ENCODE measurements around the gene PEPD.

PEPD gene

DNA sequence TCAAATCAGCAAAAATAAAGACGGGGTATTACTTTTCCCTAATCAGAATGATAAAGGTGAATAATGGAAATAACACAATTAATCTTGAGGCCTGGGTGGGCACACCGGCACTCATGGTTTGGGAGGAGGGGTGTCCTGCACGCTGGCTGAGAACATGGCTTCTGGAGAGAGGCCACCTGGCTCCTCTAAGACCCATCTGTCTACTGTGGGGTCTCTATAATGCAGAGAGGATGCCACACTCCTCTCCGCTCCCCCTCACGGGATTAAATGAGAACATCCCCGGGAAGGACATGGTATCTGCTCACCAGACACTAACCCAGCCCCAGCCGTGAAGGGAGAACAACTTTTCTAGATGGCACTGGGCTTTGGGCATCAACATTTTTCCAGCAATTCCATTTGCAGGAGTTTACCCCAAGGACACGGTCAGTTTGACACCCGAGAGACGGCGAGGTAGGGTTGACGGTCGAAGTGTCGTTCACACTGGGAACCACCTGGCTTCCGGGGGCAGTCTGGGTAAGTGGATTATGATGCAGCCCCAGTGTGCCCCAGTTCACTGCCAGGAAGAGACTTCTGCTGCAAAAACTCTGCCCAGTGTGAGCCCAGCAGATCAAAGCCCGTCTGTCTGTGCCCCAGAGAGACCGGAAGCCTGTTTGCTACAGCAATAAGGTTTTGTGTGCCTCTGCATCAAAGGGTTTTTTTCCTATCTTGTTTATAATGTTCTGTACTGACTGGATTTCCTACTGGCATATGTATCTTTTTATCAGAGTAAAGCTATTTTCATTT, 91.5 kb downstream of the PEPD start:
- FAIRE-seq (no peak), DNase-seq (ENCODE audit: insufficient read length, low spot score) (no peak)

DNA sequence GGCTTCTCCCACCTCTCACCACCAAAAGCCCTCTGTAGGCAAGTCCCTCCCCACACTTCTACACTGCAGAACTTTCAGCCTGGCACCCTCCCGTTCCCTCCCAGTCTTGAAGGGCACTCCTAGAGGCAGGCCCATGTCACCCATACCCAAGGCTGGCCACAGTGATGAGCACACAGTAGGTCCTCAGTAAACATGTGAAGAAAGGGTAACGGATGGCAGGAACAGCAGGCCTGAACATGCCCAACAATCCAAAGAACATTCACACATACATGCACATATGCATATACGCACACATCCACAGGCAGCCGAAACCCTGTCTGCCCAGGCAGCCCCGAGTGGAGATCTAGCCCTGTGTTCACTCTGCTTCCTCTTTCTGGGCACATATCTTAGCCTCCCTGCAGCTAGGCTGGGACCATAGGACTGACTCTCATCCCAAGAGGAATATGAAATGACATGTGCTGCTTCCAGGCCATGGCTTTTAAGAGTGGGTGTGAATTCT, 92.9 kb downstream of the PEPD start:
- no peak for FAIRE-seq
- DNase-seq (ENCODE audit: insufficient read length, low spot score), result no peak

DNA sequence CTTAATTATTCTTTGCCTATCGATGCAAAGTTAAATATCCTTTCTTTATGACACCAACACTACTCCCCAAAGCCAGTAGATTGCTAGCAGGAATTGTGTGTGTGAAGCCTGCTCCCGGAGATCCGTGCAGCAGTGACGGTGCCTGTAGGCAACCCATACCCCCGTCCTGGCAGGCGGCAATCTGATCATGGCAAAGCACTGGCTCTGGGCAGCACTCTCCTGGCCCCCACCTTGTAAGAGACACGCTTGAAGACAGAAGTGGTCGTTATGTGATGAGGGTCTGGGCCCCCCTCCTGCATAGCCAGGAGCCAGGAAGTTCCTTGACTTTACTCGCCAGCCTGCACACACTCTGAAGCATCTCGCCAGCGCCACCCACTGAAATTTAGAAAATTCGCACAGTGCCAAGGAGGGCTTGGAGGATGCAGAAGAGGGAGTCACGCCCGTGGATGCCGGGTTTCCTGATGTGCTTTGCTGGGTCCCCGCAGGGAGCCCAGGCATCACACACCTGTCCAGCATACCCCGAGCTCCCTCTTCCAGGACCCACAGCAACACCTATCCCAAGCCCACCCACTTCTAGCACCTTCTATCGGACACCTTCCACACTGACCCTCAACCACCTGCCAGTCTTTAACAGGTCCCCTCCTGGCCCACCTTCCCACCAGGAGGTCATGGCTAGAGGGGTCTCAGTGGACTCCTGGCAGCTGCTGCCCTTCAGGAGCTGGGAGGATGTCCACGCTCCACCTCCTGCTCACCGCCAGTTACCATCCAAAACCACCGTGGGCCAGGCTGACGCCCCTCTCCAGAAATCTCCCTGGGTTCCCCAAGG, 93.6 kb downstream of the PEPD start:
- DNase-seq (ENCODE audit: insufficient read length, low spot score) (no peak), FAIRE-seq (no peak)

DNA sequence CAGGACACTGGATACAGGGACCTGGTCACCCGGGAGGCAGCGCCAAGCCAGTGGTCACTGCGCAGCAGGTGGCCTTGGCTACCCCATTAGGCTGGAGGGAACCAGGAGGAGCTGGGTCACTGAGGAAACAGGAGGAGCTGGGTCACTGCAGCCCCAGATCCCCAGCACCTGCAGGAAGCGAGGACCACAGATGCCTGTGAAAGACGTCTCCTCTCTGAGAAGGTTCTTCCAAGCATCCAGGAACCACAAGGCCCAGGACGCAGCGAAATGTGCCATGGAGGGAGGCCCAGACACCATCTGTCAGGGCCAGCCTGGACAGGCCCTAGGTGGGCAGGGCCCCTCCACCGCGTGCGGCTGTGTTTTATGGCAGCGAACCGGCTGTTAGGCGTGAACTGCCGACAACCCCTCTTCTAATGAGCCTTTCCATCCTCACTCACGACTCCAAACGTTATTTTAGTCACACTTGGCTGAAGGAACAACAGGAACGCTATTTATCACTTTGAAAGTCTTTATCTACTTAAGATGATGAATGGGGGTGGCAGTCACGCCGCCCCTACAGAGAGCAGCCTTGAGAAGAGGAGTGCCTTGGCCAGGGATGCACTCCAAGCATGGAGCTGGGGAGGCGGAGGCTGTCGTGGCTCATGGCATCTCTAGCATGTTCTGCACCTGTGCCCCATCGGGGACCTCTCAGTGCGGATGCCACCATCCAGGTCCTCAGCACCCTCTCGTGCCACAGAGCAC, 94.8 kb downstream of the PEPD start:
- no peak for DNase-seq (ENCODE audit: insufficient read length, low spot score)
- no peak for FAIRE-seq

DNA sequence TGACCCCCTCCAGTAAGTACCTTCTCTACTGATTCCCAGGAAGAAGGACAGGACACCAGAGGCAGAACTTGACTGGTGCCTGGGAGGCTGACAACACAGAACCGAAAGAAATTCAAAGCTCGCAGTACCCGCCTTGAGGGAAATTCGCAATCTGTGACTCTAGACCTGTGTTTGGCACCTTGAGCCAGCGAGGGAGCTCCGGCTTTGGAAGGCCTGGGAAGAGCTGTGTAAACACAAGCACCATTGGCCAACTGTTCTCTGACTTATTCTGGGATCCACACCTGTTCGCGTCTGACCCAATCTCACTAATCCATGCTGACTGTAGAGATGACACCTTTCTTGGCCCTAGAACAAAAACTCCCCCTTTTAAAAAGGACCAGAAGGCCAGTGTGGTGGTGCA, 97.4 kb downstream of the PEPD start:
- FAIRE-seq, result no peak
- no peak for DNase-seq (ENCODE audit: insufficient read length, low spot score)

DNA sequence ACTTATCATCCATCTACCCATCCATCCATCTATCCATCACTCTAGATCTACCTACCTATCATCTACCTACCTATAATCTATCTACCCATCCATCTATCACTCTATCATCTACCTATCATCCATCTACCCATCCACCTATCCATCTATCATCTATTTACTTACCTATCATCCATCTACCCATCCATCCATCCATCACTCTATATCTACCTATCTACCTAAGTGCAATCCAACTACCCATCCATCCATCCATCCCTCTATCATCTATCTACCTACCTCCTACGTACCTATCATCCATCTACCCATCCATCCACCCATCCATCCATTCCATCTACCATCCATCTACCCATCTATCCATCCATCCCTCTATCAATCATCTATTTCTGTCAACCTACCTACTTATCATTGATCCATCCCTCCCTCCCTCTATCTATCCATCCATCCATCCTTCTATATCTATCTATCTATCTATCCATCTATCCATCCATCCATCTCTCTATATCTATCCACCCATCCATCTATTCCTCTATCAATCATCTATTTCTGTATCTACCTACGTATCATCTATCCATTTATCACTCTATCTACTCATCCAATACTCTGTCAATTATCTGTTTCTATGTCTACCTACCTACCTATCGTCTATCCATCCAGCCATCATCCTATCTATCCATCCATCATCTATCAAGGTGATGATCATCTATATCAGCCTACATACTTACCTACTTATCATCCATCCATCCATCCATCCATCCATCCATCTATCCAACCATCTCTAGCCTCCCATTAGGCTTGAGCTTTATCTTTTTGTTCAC, 99.0 kb downstream of the PEPD start:
- DNase-seq (ENCODE audit: insufficient read length, low spot score) (no peak), FAIRE-seq (peak; percentile 86)

DNA sequence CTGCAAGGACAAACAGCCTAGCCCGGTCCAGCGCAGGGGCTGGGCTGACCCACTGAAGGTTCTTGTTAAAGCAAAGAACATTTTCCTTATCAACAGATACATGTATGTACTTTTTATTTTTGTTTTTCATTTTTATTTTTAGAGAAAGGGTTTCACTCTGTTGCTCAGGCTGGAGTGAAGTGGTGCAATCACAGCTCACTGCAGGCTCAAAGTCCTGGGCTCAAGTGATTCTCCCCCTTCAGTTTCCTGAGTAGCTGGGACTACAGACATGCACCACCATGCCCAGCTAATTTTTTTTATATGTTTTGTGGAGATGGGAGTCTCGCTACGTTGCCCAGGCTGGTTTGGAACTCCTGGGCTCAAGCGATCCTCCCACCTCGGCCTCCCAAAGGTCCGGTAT, 100.2 kb downstream of the PEPD start:
- DNase-seq (ENCODE audit: insufficient read length, low spot score) (no peak), FAIRE-seq (no peak)

DNA sequence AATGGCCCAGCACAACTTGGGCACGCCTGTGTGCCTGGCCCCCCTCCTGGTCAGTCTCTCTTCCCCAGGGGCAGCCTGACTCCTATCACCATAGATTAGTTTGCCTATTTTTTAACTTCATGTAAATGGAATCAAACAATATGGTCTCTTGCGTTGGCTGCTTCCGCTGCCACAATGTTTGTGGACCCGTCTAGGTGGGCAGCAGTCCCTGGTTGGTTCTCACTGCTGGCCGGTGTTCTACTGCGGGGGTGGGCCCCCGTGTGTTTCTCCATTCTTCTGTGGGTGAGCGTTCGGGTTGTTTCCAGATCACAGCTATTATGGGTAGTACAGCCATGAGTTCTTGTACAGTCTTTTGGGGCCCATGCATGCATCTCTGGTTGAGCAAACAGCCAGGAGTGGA, 100.8 kb downstream of the PEPD start:
- no peak for FAIRE-seq
- no peak for DNase-seq (ENCODE audit: insufficient read length, low spot score)

DNA sequence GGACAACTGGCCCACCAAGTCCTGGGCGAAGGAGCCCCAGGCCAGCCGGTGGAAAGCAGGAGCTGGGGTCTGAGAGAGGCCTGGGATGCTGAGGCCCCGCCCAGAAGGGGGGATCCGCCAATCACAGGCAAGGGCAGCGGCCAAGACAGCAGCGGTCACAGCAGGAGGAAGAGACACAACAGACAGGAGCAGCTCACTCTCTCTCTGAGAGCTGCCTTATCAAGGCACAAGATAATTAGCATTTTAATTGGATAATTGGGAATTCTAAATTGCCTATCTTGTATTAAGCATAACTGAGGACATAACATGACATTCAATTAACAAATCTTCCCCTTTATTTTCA, 101.8 kb downstream of the PEPD start:
- no peak for DNase-seq (ENCODE audit: insufficient read length, low spot score)
- no peak for FAIRE-seq

DNA sequence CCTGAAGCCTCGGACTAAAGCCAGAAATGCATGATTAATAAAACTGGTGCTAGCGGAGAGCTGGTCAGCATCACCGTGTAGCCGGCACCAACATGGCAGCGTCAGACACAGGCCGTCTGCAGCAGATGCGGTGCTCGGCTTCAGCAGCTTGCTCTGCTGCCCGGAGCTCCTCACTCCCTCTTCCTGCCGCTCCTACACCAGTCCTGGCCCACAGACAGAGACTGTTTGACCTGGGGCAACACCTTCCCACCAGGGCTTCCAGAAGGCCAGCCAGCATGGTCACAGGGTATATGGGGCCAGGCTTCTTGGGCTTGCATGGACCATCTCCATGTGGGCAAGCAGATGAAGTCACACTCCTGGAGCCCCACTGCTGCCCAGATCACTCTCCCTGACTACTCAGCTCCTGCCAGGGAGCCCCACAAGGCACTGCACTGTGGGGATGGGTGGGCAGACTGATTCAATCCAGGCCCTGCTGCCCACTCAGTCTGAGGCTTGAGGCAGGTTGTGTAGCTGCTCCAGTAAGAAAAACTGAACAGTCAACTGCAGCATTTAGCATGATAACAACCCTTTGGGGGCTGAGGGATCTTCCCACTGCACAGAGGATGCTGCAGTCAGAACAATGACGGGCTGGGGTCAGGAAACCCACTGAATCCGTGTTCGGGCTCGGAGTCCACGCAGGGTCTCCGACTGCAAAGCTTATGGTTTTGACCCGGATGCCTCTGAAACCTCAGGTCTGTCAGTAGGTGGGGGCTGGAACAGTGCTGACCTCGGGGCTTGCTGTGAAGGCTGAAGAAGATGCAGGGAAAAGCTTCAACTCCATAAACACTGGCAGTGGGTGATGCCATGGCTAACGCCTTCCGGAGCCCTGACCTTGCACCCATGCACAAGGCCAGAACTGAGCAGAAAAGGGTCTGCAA, 102.5 kb downstream of the PEPD start:
- no peak for DNase-seq (ENCODE audit: insufficient read length, low spot score)
- no peak for FAIRE-seq

DNA sequence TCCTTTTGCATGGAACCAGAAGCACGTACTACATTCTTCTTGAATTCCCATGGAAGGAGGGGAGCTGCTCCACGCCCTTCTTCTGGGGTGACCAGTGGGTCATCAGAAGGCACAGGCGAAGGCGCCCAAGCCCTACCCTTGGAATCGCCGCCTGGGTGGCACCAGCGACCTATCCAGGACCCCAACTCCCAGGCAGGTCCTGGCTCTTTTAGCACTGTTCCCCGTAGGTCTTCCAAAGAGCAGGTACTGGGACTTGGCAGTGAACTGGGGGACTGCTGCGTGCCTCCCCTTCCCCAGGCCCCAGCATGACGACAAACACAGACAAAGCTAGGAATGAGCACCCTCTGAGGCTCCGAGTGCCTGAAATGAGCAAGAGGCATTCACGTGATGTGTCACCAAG, 103.1 kb downstream of the PEPD start:
- no peak for FAIRE-seq

DNA sequence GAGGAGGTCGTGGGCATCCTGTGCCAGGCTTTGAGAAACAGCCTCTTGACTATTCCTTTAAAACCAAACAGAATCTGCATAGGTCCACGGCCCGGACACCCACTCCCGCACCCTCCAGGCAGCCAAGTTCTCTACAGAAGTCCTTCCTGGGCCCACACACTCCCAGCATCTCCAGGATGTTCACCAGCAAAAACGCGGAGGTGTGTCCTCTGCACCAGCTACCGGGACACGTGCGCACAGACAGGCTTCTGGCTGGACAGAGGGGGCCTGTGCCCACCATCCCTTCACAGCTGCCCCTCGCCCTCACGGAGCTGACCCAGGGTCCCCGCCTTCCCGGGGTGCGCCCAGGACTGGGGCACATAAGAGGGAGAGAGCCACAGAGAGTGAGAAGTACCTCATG, 103.8 kb downstream of the PEPD start:
- DNase-seq (ENCODE audit: insufficient read length, low spot score) (no peak), FAIRE-seq (no peak)

More for the DNA sequence above, 103.1 kb downstream of the PEPD start:
- no peak for DNase-seq (ENCODE audit: insufficient read length, low spot score)

DNA sequence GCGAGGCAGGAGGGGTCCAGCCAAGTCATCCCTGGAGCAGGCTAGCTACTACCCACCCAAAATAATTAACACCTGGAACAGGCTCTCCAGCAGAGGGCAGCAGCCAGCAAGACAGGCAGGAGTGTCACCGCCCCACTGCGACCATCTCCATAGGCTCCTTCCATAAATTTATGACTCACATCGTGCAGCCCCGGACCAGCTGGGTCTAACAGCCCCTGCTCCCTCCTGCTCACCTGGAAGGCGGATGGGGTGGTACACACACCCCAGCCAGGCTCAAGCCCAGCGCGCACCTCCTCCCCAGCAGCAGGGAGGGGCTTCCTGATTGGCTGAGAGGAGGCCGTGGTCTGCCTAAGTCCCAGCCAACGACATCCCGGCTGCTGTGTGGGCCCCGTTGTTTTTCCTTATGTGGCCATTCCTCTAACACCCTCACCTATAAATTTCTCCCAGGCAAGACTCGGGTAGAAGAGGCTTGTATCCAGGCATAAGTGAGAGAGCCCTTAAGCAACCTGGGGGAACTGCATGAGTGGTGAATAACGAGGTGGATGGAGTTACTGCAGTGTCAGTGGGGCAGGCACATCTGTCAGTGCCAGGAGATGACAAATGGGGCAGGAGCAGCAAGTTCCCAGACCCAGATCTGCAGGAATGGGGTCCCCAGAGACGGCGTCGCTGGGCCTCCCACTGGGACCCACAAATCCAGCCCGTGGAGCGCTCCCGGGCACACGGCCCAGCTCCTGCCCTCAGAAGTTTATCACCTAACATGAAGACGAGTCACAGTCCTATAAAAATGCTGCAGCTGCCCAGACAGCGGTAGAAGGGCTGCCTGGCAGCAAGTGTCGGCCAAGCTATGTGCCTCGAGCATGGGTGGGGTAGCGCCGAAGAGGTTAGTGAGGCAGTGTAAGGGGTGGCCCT, 105.0 kb downstream of the PEPD start:
- DNase-seq (ENCODE audit: insufficient read length, low spot score), result peak; percentile 90
- FAIRE-seq, result peak; percentile 93

DNA sequence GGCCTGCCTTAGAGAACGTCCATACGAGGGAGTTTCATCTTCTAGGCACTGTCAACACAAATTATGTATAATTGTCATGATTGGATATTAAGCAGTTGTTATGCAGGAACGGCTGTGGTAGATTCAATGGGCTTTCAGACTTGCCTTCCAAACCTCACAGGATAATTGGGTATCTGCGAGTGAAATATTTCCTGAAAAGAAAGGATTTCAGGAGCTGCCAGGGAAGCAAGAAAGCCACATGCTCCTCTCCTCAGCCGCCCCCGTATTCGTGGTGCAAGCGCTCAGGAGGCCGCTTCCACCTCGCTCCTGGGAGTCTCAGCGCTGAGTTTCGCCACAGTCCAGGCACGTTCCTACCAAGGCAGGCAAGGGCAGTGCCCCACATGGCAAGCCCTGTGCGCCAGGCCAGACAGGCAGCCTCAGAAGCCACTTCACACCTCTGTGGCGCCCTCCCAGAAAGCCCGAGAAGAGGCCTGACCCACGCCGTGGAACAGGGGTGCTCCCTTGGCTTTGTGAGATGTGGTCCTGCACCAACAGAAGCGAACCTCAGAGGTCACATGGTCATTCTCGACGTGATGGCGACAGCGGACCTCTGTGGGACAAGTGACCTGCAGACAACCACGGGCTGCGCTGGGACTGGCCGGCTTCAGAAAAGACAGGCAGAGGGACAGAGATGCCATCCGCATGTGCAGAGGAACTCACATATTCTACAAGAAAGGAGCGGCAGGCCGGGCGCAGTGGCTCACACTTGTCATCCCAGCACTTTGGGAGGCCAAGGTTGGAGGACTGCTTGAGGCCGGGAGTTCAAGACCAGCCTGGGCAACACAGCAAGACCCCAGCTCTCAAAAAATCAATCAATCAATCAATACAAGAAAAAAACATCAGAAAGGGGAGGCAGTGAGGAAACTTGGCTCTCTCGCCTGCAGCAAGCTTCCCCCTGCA, 106.7 kb downstream of the PEPD start:
- DNase-seq (ENCODE audit: insufficient read length, low spot score) (no peak), FAIRE-seq (no peak)

DNA sequence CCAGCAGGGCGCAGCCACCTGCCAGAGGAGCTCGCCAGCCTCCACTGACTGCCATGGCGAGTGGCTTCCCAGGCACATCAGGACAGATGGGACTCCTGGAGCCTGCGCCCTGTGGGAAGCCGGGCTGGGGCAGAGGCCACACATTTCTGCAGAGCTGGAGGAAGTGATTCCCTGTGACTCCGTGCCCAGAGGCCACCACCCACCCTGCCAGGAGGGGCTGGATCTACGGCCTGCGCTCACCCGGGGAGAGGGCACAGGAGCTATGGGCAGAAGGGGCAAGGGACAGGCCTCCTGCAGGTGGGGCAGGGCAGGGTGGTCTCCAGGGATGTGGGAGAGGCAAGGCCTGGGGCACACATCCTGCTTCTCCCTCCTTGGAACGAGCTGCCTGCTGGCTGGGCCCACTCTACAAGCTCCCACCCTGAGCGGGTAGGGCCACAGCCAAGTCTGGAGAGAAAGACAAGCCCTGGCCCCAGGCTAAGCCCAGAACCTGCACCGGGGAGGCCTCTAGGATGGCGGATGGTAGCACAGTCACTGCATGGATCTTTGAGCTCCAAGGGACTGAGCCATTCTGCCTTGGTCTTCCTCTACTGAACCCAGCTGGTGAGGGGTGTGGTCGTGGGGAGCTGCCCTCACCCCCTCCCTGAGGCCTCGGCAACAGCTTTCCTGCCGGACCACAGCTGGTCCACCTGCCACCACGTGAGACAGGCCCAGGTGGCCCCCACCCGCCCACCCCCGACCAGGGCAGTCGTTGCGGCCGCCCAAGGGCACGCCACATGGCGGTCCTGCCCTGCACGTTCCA, 107.5 kb downstream of the PEPD start:
- DNase-seq (ENCODE audit: insufficient read length, low spot score) (no peak), FAIRE-seq (no peak)

DNA sequence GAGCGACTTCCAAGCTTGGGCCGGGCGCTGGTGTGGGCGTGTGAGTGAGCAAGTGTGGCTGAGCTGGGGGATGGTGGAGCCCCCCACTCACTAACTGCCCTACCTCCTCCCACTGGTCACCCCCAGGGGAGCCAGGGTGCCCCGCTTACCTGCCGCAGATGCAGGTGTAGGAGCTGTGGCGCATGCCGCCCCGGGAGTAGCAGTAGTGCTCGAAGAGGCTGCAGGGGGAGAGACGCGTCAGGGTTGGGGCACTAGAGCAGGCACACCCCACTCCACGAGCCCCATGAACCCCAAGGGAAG, 108.2 kb downstream of the PEPD start:
- DNase-seq (ENCODE audit: insufficient read length, low spot score) (no peak), FAIRE-seq (no peak)
